Measurements from ENCODE around the gene B3GNT8.

Gene B3GNT8

DNA sequence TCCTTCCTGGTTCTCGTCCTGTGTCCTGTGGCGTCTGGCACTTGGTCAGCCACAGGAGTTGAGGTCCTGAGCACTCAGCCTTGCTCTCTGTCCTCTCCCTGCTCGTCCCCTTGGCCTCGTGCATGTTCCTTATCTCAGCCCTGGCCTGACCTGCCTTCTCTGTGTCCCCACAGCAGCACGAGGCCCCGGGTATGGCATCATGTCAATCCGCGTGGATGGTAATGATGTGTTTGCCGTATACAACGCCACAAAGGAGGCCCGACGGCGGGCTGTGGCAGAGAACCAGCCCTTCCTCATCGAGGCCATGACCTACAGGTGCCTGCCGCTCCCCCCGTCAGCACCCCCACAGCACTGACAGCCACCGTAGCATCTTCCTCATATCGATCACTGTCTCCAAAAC is 4.7 kb downstream of the B3GNT8 start:
- WGBS (ENCODE audit: extremely low coverage, insufficient coverage, low lambda C conversion rate), result no CpG with 5 or more reads among the region's 18 CpGs
- Histone ChIP-seq H4K8ac (ENCODE audit: low read depth, low read length) (no peak overlapping the region), H3K56ac (ENCODE audit: low read length) (no peak overlapping the region), H3K79me2 (ENCODE audit: control insufficient read depth, insufficient read depth, low read length) (no peaks in the 10 kb centered on the region), H2AK5ac (ENCODE audit: low read length) (no peak overlapping the region), H2BK15ac (replicated peaks; ENCODE audit: low read depth) (no peak overlapping the region), H3K4me2 (ENCODE audit: low read length) (no peak overlapping the region), H3K9ac (ENCODE audit: low read length) (no peak overlapping the region), H2BK5ac (ENCODE audit: low read length) (no peak overlapping the region), H3K27ac (ENCODE audit: low read depth, low read length) (no peak overlapping the region), H3K23ac (ENCODE audit: low read length) (no peak overlapping the region), H3K27me3 (ENCODE audit: insufficient read depth, low read length, poor library complexity) (no peaks in the 10 kb centered on the region), H3K36me3 (ENCODE audit: control insufficient read depth, insufficient read depth, low read length) (no peaks in the 10 kb centered on the region), H3K4ac (ENCODE audit: low read depth, low read length) (no peak overlapping the region), H3K79me1 (ENCODE audit: low read length) (peaks cover 4% of the 10 kb centered on the region), H2BK120ac (ENCODE audit: low read depth, low read length) (no peak overlapping the region), H3K4me1 (ENCODE audit: control insufficient read depth, low read depth, low read length) (no peaks in the 10 kb centered on the region), H3K18ac (ENCODE audit: low read length) (no peak overlapping the region), H4K5ac (ENCODE audit: low read length) (no peak overlapping the region), H3K4me3 (ENCODE audit: low read length) (no peak overlapping the region)
- no peak for DNase-seq

DNA sequence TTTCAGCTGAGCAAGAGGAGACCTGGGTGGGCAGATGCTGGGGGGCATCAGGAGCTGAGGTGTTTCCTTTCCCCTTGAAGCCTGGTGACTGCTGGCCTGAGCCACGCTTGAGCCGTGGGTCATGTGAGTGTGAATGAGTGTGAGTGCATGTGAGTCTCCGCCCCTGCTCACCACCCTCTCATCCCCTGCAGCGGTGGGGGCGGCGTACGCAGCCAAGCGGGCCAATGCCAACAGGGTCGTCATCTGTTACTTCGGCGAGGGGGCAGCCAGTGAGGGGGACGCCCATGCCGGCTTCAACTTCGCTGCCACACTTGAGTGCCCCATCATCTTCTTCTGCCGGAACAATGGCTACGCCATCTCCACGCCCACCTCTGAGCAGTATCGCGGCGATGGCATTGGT is 5.2 kb downstream of the B3GNT8 start:
- Histone ChIP-seq H3K4me1 (ENCODE audit: control insufficient read depth, low read depth, low read length) (no peaks in the 10 kb centered on the region), H3K36me3 (ENCODE audit: control insufficient read depth, insufficient read depth, low read length) (no peaks in the 10 kb centered on the region), H2AK5ac (ENCODE audit: low read length) (no peak overlapping the region), H3K4me2 (ENCODE audit: low read length) (no peak overlapping the region), H2BK120ac (ENCODE audit: low read depth, low read length) (no peak overlapping the region), H3K9ac (ENCODE audit: low read length) (no peak overlapping the region), H3K23ac (ENCODE audit: low read length) (no peak overlapping the region), H3K56ac (ENCODE audit: low read length) (no peak overlapping the region), H3K4me3 (ENCODE audit: low read length) (no peak overlapping the region), H4K5ac (ENCODE audit: low read length) (no peak overlapping the region), H3K27ac (ENCODE audit: low read depth, low read length) (no peak overlapping the region), H3K27me3 (ENCODE audit: insufficient read depth, low read length, poor library complexity) (no peaks in the 10 kb centered on the region), H2BK5ac (ENCODE audit: low read length) (no peak overlapping the region), H4K8ac (ENCODE audit: low read depth, low read length) (no peak overlapping the region), H3K79me1 (ENCODE audit: low read length) (peaks cover 4% of the 10 kb centered on the region), H2BK15ac (replicated peaks; ENCODE audit: low read depth) (no peak overlapping the region), H3K4ac (ENCODE audit: low read depth, low read length) (no peak overlapping the region), H3K18ac (ENCODE audit: low read length) (no peak overlapping the region), H3K79me2 (ENCODE audit: control insufficient read depth, insufficient read depth, low read length) (no peaks in the 10 kb centered on the region)
- WGBS (ENCODE audit: extremely low coverage, insufficient coverage, low lambda C conversion rate), result no CpG with 5 or more reads among the region's 20 CpGs
- no peak for DNase-seq

- H3K79me1 ChIP-seq (ENCODE audit: low read length), result peaks cover 4% of the 10 kb centered on the region
- no peak overlapping the region for H3K23ac ChIP-seq (ENCODE audit: low read length)
- H3K4me1 ChIP-seq (ENCODE audit: control insufficient read depth, low read depth, low read length), result no peaks in the 10 kb centered on the region
- H3K27ac ChIP-seq (ENCODE audit: low read depth, low read length), result no peak overlapping the region
- H2BK15ac ChIP-seq (replicated peaks; ENCODE audit: low read depth), result no peak overlapping the region
- H3K36me3 ChIP-seq (ENCODE audit: control insufficient read depth, insufficient read depth, low read length), result no peaks in the 10 kb centered on the region
- no CpG with 5 or more reads among the region's 6 CpGs for WGBS (ENCODE audit: extremely low coverage, insufficient coverage, low lambda C conversion rate)
- no peak for DNase-seq
- H2BK120ac ChIP-seq (ENCODE audit: low read depth, low read length), result no peak overlapping the region
- no peak overlapping the region for H4K5ac ChIP-seq (ENCODE audit: low read length)
- H3K4me3 ChIP-seq (ENCODE audit: low read length), result no peak overlapping the region
- H3K4me2 ChIP-seq (ENCODE audit: low read length), result no peak overlapping the region
- H4K8ac ChIP-seq (ENCODE audit: low read depth, low read length), result no peak overlapping the region
- H3K9ac ChIP-seq (ENCODE audit: low read length), result no peak overlapping the region
- no peak overlapping the region for H2AK5ac ChIP-seq (ENCODE audit: low read length)
- H3K27me3 ChIP-seq (ENCODE audit: insufficient read depth, low read length, poor library complexity), result no peaks in the 10 kb centered on the region
- H3K4ac ChIP-seq (ENCODE audit: low read depth, low read length), result no peak overlapping the region
- H3K79me2 ChIP-seq (ENCODE audit: control insufficient read depth, insufficient read depth, low read length), result no peaks in the 10 kb centered on the region
- no peak overlapping the region for H3K18ac ChIP-seq (ENCODE audit: low read length)
- no peak overlapping the region for H3K56ac ChIP-seq (ENCODE audit: low read length)
- no peak overlapping the region for H2BK5ac ChIP-seq (ENCODE audit: low read length)
These were observed 5.9 kb downstream of the B3GNT8 start for GRCh38 chr19:41421314-41421713.

GRCh38 chr19:41420101-41420880 is 6.9 kb downstream of the B3GNT8 start:
- Histone ChIP-seq H3K27me3 (ENCODE audit: insufficient read depth, low read length, poor library complexity) (no peaks in the 10 kb centered on the region), H3K79me1 (ENCODE audit: low read length) (no peaks in the 10 kb centered on the region), H3K4me3 (ENCODE audit: low read length) (no peak overlapping the region), H3K4me1 (ENCODE audit: control insufficient read depth, low read depth, low read length) (no peaks in the 10 kb centered on the region), H2BK15ac (replicated peaks; ENCODE audit: low read depth) (no peak overlapping the region), H3K4me2 (ENCODE audit: low read length) (no peak overlapping the region), H3K56ac (ENCODE audit: low read length) (no peak overlapping the region), H3K9ac (ENCODE audit: low read length) (no peak overlapping the region), H3K27ac (ENCODE audit: low read depth, low read length) (no peak overlapping the region), H2AK5ac (ENCODE audit: low read length) (no peak overlapping the region), H4K5ac (ENCODE audit: low read length) (no peak overlapping the region), H3K18ac (ENCODE audit: low read length) (no peak overlapping the region), H4K8ac (ENCODE audit: low read depth, low read length) (no peak overlapping the region), H3K36me3 (ENCODE audit: control insufficient read depth, insufficient read depth, low read length) (no peaks in the 10 kb centered on the region), H2BK5ac (ENCODE audit: low read length) (no peak overlapping the region), H3K4ac (ENCODE audit: low read depth, low read length) (no peak overlapping the region), H3K23ac (ENCODE audit: low read length) (no peak overlapping the region), H3K79me2 (ENCODE audit: control insufficient read depth, insufficient read depth, low read length) (no peaks in the 10 kb centered on the region), H2BK120ac (ENCODE audit: low read depth, low read length) (no peak overlapping the region)
- no CpG with 5 or more reads among the region's 8 CpGs for WGBS (ENCODE audit: extremely low coverage, insufficient coverage, low lambda C conversion rate)
- DNase-seq, result no peak

- no peak overlapping the region for H2BK120ac ChIP-seq (ENCODE audit: low read depth, low read length)
- H4K5ac ChIP-seq (ENCODE audit: low read length), result no peak overlapping the region
- no peaks in the 10 kb centered on the region for H3K79me1 ChIP-seq (ENCODE audit: low read length)
- H3K4me2 ChIP-seq (ENCODE audit: low read length), result no peak overlapping the region
- no peak overlapping the region for H3K4me3 ChIP-seq (ENCODE audit: low read length)
- H3K79me2 ChIP-seq (ENCODE audit: control insufficient read depth, insufficient read depth, low read length), result no peaks in the 10 kb centered on the region
- no peak overlapping the region for H3K27ac ChIP-seq (ENCODE audit: low read depth, low read length)
- no peaks in the 10 kb centered on the region for H3K27me3 ChIP-seq (ENCODE audit: insufficient read depth, low read length, poor library complexity)
- no peak overlapping the region for H3K9ac ChIP-seq (ENCODE audit: low read length)
- no peak overlapping the region for H3K4ac ChIP-seq (ENCODE audit: low read depth, low read length)
- no peak overlapping the region for H3K56ac ChIP-seq (ENCODE audit: low read length)
- no peaks in the 10 kb centered on the region for H3K36me3 ChIP-seq (ENCODE audit: control insufficient read depth, insufficient read depth, low read length)
- no peak overlapping the region for H2BK5ac ChIP-seq (ENCODE audit: low read length)
- H2BK15ac ChIP-seq (replicated peaks; ENCODE audit: low read depth), result no peak overlapping the region
- no peak overlapping the region for H4K8ac ChIP-seq (ENCODE audit: low read depth, low read length)
- no peak overlapping the region for H2AK5ac ChIP-seq (ENCODE audit: low read length)
- no peak overlapping the region for H3K23ac ChIP-seq (ENCODE audit: low read length)
- H3K4me1 ChIP-seq (ENCODE audit: control insufficient read depth, low read depth, low read length), result no peaks in the 10 kb centered on the region
- H3K18ac ChIP-seq (ENCODE audit: low read length), result no peak overlapping the region
- no CpG with 5 or more reads among the region's 12 CpGs for WGBS (ENCODE audit: extremely low coverage, insufficient coverage, low lambda C conversion rate)
- no peak for DNase-seq
These were observed 10.9 kb downstream of the B3GNT8 start for GRCh38 chr19:41416194-41416674.

- Histone ChIP-seq H3K4me2 (ENCODE audit: low read length) (no peak overlapping the region), H3K56ac (ENCODE audit: low read length) (no peak overlapping the region), H3K27ac (ENCODE audit: low read depth, low read length) (no peak overlapping the region), H2BK120ac (ENCODE audit: low read depth, low read length) (no peak overlapping the region), H3K27me3 (ENCODE audit: insufficient read depth, low read length, poor library complexity) (no peaks in the 10 kb centered on the region), H2BK15ac (replicated peaks; ENCODE audit: low read depth) (no peak overlapping the region), H3K4me3 (ENCODE audit: low read length) (no peak overlapping the region), H2BK5ac (ENCODE audit: low read length) (no peak overlapping the region), H3K4ac (ENCODE audit: low read depth, low read length) (no peak overlapping the region), H3K79me2 (ENCODE audit: control insufficient read depth, insufficient read depth, low read length) (no peaks in the 10 kb centered on the region), H3K23ac (ENCODE audit: low read length) (no peak overlapping the region), H3K9ac (ENCODE audit: low read length) (no peak overlapping the region), H3K79me1 (ENCODE audit: low read length) (no peaks in the 10 kb centered on the region), H4K8ac (ENCODE audit: low read depth, low read length) (no peak overlapping the region), H4K5ac (ENCODE audit: low read length) (no peak overlapping the region), H3K36me3 (ENCODE audit: control insufficient read depth, insufficient read depth, low read length) (no peaks in the 10 kb centered on the region), H2AK5ac (ENCODE audit: low read length) (no peak overlapping the region), H3K4me1 (ENCODE audit: control insufficient read depth, low read depth, low read length) (no peaks in the 10 kb centered on the region), H3K18ac (ENCODE audit: low read length) (no peak overlapping the region)
- DNase-seq, result no peak
- no CpG with 5 or more reads among the region's 9 CpGs for WGBS (ENCODE audit: extremely low coverage, insufficient coverage, low lambda C conversion rate)
These were observed 12.0 kb downstream of the B3GNT8 start for GRCh38 chr19:41415154-41415571.

Data from mesendoderm (in vitro differentiated cells).